Esophagus squamous epithelium (tissue), 5 donors: Measurements from ENCODE around the gene ASTN2. TPM values are rescaled to one million over a fixed set of nuclear protein-coding genes. Genes with fewer than 3 reads are reported as not detected.

Experiments used
- DNase-seq: peaks from one replicate; lab custom pipeline; 2025; lab: John Stamatoyannopoulos, UW
- H3K27ac ChIP-seq, 4 donors: fragments of 200-600 bp; sonication (generic); one replicate each; pipeline ENCODE4 v1.5.1; 2016 to 2019; ENCODE audit warnings: mild to moderate bottlenecking in 1 of 4
- H3K27me3 ChIP-seq, 4 donors: fragments of 200-600 bp; sonication (generic); 1 replicate in 3 of 4; 2 replicates in 1 of 4; pipeline versions ENCODE4 v1.5.1 to v1.6.0; 2017 to 2021; ENCODE audit warnings: antibody characterized with exemption in 1 of 4
- H3K36me3 ChIP-seq, 3 donors: fragments of 200-600 bp; sonication (generic); one replicate each; pipeline ENCODE4 v1.5.1; 2016 to 2019
- H3K4me1 ChIP-seq, 3 donors: fragments of 200-600 bp; sonication (generic); one replicate each; pipeline ENCODE4 v1.5.1; 2017 to 2019
- H3K4me3 ChIP-seq, 4 donors: fragments of 200-600 bp; sonication (generic); 1 replicate in 3 of 4; 2 replicates in 1 of 4; pipeline ENCODE4 v1.5.1; 2016 to 2019; ENCODE audit warnings: mild to moderate bottlenecking in 2 of 4, moderate library complexity in 1 of 4
- H3K9me3 ChIP-seq, 3 donors: fragments of 200-600 bp; sonication (generic); one replicate each; pipeline ENCODE4 v1.5.1; 2016 to 2019
- POLR2A ChIP-seq, 4 donors: fragments of 450-650 bp; IDR thresholded peaks; one replicate each; pipeline ENCODE4 v1.6.1; 2017; ENCODE audit warnings: antibody characterized with exemption in 4 of 4, mild to moderate bottlenecking in 4 of 4, moderate library complexity in 3 of 4
- WGBS, 2 donors: methylation state at CpG; one replicate each; pipeline ENCODE4 v1.1.5; 2018; 5-methylcytosine and 5-hydroxymethylcytosine counted together
- intact Hi-C: fragments of 100-400 bp; cut with DNase I; formaldehyde crosslinking; loops from one replicate; pipeline ENCODE4 v1.15.0; 2022
- total RNA-seq, 4 donors: library from RNA; depleted of rRNA; stranded (reverse); fragments of >200 nt; gene quantifications; one replicate each; pipeline ENCODE4 v1.1.0, GENCODE V29; 2016
- TF ChIP-seq, protein P1 (sequence below), 6 experiments: fragments of 450-650 bp in 4 of 6; fragments of 200-600 bp in 2 of 6; sonication (generic) in 2 of 6; IDR thresholded peaks; one replicate each; pipeline ENCODE4 v1.5.1; 2016 to 2019; ENCODE audit warnings: antibody characterized with exemption in 6 of 6, mild to moderate bottlenecking in 4 of 6, moderate library complexity in 4 of 6
- donor health status: DM: yes; HTN: yes; CAD: no.

Gene ASTN2
- total RNA-seq, 4 donors from 2014 or later = 0.13 to 1.9 (median 0.27) TPM; not detected in 1

DNA sequence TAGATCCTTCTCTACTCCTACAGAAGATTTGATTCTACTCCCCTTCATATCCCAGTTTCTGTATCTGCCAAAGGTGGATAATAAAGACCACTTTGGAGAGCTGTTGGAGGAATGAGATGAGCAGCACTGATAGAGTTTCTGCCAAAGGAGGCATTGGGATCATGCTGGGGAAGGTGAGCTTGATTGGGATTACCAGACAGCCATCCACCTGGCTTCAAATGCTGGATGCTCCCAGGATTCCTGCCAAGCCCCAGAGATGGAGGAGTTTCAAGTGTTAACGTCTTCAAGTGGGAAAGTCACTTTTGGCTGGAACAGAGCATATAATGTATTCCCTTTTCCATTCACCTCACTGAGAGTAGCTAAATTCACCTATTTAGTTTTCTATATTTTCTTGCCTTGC is 379.3 kb downstream of the ASTN2 start:
- 38 to 70% methylated on average over 1 of the region's 1 CpG for WGBS, 2 donors

DNA sequence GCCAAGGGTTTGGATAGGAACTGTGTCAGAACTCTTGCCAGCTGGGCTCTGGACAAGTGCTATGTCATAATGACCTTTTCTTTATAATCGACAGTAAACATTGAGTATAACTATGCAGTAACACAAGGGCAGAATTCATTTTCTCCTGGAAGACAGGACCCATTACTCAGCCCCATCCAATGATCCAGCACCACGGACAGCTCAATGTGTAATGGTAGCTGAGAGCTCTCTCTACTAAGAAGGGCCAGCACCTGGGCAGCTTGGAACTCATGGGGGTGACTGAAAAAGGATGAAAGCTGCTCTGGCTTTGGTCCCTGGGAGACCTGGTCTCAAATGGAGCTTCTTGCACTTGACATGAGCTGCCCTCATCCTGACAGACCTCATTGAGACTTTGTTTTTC is 380.0 kb downstream of the ASTN2 start:
- intact Hi-C loops = no loop called here
- Histone ChIP-seq H3K36me3 (no peaks in the 10 kb centered on the region), H3K4me1 (no peaks in the 10 kb centered on the region), H3K27me3 (no peaks in the 10 kb centered on the region), H3K4me3 (no peak overlapping the region), H3K9me3 (no peaks in the 10 kb centered on the region), H3K27ac (no peak overlapping the region)
- TF ChIP-seq, protein P1, sequence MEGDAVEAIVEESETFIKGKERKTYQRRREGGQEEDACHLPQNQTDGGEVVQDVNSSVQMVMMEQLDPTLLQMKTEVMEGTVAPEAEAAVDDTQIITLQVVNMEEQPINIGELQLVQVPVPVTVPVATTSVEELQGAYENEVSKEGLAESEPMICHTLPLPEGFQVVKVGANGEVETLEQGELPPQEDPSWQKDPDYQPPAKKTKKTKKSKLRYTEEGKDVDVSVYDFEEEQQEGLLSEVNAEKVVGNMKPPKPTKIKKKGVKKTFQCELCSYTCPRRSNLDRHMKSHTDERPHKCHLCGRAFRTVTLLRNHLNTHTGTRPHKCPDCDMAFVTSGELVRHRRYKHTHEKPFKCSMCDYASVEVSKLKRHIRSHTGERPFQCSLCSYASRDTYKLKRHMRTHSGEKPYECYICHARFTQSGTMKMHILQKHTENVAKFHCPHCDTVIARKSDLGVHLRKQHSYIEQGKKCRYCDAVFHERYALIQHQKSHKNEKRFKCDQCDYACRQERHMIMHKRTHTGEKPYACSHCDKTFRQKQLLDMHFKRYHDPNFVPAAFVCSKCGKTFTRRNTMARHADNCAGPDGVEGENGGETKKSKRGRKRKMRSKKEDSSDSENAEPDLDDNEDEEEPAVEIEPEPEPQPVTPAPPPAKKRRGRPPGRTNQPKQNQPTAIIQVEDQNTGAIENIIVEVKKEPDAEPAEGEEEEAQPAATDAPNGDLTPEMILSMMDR (IDR thresholded peaks at IDR 0.05) = no peak
- TF ChIP-seq POLR2A (IDR thresholded peaks at IDR 0.05) = no peak
- WGBS, 2 donors = 10 to 23% methylated on average over 2 of the region's 2 CpGs
- DNase-seq = no peak

More for the DNA sequence above, 379.3 kb downstream of the ASTN2 start:
- Histone ChIP-seq H3K27me3 (no peaks in the 10 kb centered on the region), H3K4me1 (no peaks in the 10 kb centered on the region), H3K36me3 (no peaks in the 10 kb centered on the region), H3K27ac (no peak overlapping the region), H3K4me3 (no peak overlapping the region), H3K9me3 (no peaks in the 10 kb centered on the region)
- intact Hi-C loops = no loop called here
- DNase-seq = no peak
- TF ChIP-seq, protein P1 (IDR thresholded peaks at IDR 0.05) = no peak
- no peak for TF ChIP-seq POLR2A (IDR thresholded peaks at IDR 0.05)

DNA sequence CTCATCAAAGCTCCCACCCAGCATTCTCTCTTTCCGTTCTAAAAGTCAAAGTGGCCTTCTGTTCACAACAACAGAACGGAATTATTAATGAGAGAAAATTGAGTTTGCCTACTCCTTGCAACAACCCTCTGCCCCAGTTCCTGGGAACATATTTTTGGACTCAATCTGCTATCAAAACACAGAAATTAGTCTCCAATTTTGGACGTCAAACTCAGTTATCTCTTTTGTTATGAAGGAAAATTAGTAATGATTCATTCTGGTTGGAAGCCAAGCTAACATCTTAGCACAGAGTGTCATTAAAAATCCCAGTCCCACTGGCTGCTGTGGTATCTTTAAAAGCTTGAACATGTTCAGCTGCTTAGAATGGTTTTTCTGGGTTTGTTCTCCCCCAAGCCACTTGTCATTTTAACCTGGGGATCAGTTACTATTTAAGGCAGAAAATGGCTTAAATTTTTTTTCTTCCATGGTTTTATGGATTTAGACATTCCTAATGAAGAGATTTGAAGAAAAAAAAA is 384.5 kb downstream of the ASTN2 start:
- no peaks in the 10 kb centered on the region for H3K4me1 ChIP-seq
- DNase-seq = no peak
- H3K36me3 ChIP-seq = no peaks in the 10 kb centered on the region
- no peak overlapping the region for H3K27ac ChIP-seq
- no peak overlapping the region for H3K4me3 ChIP-seq
- no peak for TF ChIP-seq POLR2A (IDR thresholded peaks at IDR 0.05)
- TF ChIP-seq, protein P1 (IDR thresholded peaks at IDR 0.05) = no peak
- H3K9me3 ChIP-seq = no peaks in the 10 kb centered on the region
- H3K27me3 ChIP-seq = no peaks in the 10 kb centered on the region
- intact Hi-C loops = no loop called here
- WGBS, 2 donors = 40 to 45% methylated on average over 3 of the region's 3 CpGs

DNA sequence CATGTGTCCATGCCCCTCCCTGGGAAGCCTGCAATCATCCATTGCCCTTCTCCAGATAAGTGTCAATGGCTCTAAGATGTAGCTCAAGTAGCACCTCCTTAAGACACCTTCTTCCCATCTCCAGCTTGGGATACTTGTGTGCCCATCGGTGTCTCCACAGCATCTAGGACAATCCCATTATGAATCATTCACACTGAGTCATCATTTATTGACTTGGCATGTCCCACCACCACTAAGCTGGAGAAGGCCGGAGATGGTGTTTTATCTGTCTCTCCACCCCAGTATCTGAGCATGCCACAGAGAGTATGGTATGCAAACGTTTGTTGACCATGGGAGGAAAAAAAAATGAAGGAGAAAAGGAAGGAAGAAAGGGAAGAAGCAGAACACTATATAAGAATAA is 385.5 kb downstream of the ASTN2 start:
- Histone ChIP-seq H3K27me3 (no peaks in the 10 kb centered on the region), H3K36me3 (no peaks in the 10 kb centered on the region), H3K4me3 (no peak overlapping the region), H3K9me3 (no peaks in the 10 kb centered on the region), H3K4me1 (no peaks in the 10 kb centered on the region), H3K27ac (no peak overlapping the region)
- WGBS, 2 donors = 46 to 47% methylated on average over 3 of the region's 3 CpGs
- intact Hi-C loops = no loop called here
- no peak for TF ChIP-seq POLR2A (IDR thresholded peaks at IDR 0.05)
- TF ChIP-seq, protein P1 (IDR thresholded peaks at IDR 0.05) = no peak
- no peak for DNase-seq

DNA sequence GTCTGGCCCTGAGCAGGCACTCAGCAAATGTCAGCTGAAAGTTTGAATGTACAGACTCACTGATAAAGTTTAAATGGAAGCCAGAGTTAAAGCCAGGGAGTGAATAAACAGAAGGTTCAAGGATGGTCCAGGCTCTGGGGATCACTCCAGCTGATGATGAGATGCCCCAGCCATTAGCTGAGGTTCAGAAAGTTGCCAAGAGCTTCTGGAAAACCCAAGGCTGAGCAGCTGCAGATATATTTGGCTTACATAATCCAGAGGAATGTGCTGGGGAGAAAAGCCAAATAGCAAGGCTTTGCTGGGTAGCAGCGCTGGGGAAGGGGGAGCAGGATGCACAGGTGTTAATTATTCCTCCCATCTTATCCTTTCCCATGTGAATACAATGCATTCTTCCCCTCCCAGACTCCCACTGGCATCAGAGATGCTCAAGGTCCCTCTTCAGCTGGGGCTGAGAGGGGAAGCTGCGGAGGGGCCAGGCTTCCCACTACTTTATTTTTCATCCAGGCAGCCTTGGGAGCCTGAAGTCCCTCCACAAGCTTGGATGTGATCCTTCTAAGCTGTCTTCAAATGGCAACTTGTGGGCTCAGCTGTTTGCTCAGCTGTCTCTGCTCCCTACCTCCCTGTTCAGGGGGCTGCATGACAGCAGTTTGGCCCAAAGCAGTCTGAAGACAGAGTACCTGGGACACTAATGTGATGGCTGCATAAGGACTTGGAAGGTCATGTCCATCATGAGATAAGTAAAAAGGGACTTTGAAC is 386.6 kb downstream of the ASTN2 start:
- no peaks in the 10 kb centered on the region for H3K36me3 ChIP-seq
- H3K4me3 ChIP-seq = no peak overlapping the region
- no peaks in the 10 kb centered on the region for H3K4me1 ChIP-seq
- no peak for DNase-seq
- WGBS, 2 donors = 46 to 48% methylated on average over 2 of the region's 2 CpGs
- H3K9me3 ChIP-seq = no peaks in the 10 kb centered on the region
- no peak overlapping the region for H3K27ac ChIP-seq
- TF ChIP-seq POLR2A (IDR thresholded peaks at IDR 0.05) = no peak
- TF ChIP-seq, protein P1 (IDR thresholded peaks at IDR 0.05) = no peak
- no peaks in the 10 kb centered on the region for H3K27me3 ChIP-seq
- intact Hi-C loops = no loop called here
